K562 (cell line): Measurements from ENCODE around the gene ACTL9. TPM values are rescaled to one million over a fixed set of nuclear protein-coding genes. Genes with fewer than 3 reads are reported as not detected.

ENCODE experiments used
- ATAC-seq: fragments of 200-7000 bp; cut with Tn5 transposase; 3 replicates; pipeline ENCODE4 v1.9.1; 2020; ENCODE audit warnings: moderate library complexity
- BruUV-seq: library from RNA; stranded (reverse); fragments of 400-500 nt; replicated peaks from 2 replicates; lab custom pipeline; 2021; lab: Mats Ljungman, UMichigan
- CTCF ChIA-PET: fragments of 300-600 bp; formaldehyde crosslinking; extraction: SDS; loops from one replicate; lab custom pipeline; 2021; ENCODE audit warnings: low intra/inter-chr PET ratio; lab: Yijun Ruan, JAX
- POLR2A ChIA-PET: fragments of 300-600, 350-650 bp; sonication (Branson Sonifier 250); formaldehyde crosslinking; extraction: SDS; loops from one replicate; lab custom pipeline; 2021; ENCODE audit warnings: antibody characterized with exemption, inconsistent platforms; lab: Yijun Ruan, JAX
- DNase-seq, 4 experiments: peaks; one replicate each; pipeline versions ENCODE4 v3.0.0 to v3.0.0-alpha.2; 2011 to 2018; ENCODE audit warnings: low spot score in 3 of 4, mixed read lengths in 3 of 4; ENCODE audit errors: extremely low read depth in 1 of 4
- FAIRE-seq: peaks from 2 replicates; lab custom pipeline; 2011; peaks lifted over from hg19 to GRCh38; lab: Jason Lieb, UNC
- H2AFZ ChIP-seq: 2 replicates; pipeline ENCODE4 v1.6.0; 2011; ENCODE audit warnings: low read depth, low read length, control low read depth, inconsistent platforms
- H3K27ac ChIP-seq: fragments of 200-600 bp; 3 replicates; pipeline ENCODE4 v1.8.0; 2011; ENCODE audit warnings: low read depth, mild to moderate bottlenecking, control low read depth, inconsistent platforms, low read length, moderate library complexity, mixed read lengths; ENCODE audit errors: extremely low read depth
- H3K27me3 ChIP-seq, 2 experiments: fragments of 300-600 bp in 1 of 2; 2 replicates in 1 of 2; 3 replicates in 1 of 2; pipeline versions ENCODE4 v1.6.0 to v1.8.0; 2011; ENCODE audit warnings: inconsistent platforms in 2 of 2, low read length in 2 of 2, mild to moderate bottlenecking in 1 of 2, mixed read lengths in 1 of 2, moderate library complexity in 1 of 2; ENCODE audit not compliant: control insufficient read depth in 2 of 2, insufficient read depth in 2 of 2
- H3K36me3 ChIP-seq: fragments of 300-600 bp; 3 replicates; pipeline ENCODE4 v1.8.0; 2011; ENCODE audit warnings: mild to moderate bottlenecking, low read length, inconsistent platforms; ENCODE audit not compliant: control insufficient read depth, insufficient read depth
- H3K4me1 ChIP-seq, 2 experiments: fragments of 200-600 bp in 1 of 2; replicated peaks in 1 of 2; 2 replicates in 1 of 2; 3 replicates in 1 of 2; pipeline versions ENCODE4 v1.5.1 to v1.8.0; 2011; ENCODE audit warnings: inconsistent platforms in 2 of 2, low read length in 2 of 2, mild to moderate bottlenecking in 1 of 2, mixed read lengths in 1 of 2, moderate library complexity in 1 of 2; ENCODE audit not compliant: control insufficient read depth in 2 of 2, insufficient read depth in 2 of 2
- H3K4me2 ChIP-seq: 2 replicates; pipeline ENCODE4 v1.6.1; 2011; ENCODE audit warnings: low read length, control low read depth, inconsistent platforms, mixed read lengths; ENCODE audit not compliant: insufficient read depth
- H3K4me3 ChIP-seq: fragments of 200-600 bp; sonication (generic), shearing (Covaris generic); 2 replicates; pipeline ENCODE4 v1.5.1; 2016; ENCODE audit warnings: control low read depth, inconsistent platforms
- H3K79me2 ChIP-seq: fragments of 200-600 bp; 3 replicates; pipeline ENCODE4 v1.8.0; 2011; ENCODE audit warnings: low read length, inconsistent platforms; ENCODE audit not compliant: control insufficient read depth, insufficient read depth
- H3K9ac ChIP-seq, 2 experiments: 2 replicates each; pipeline versions ENCODE4 v1.6.0 to v1.6.1; 2011; ENCODE audit warnings: low read depth in 2 of 2, low read length in 2 of 2, control low read depth in 1 of 2, inconsistent platforms in 1 of 2, mild to moderate bottlenecking in 1 of 2, mixed read lengths in 1 of 2; ENCODE audit not compliant: insufficient read depth in 1 of 2
- H3K9me1 ChIP-seq: one replicate; pipeline ENCODE4 v1.6.0; 2011; ENCODE audit warnings: inconsistent platforms, mild to moderate bottlenecking, low read length, moderate library complexity; ENCODE audit not compliant: control insufficient read depth, insufficient read depth
- H3K9me3 ChIP-seq: replicated peaks from 2 replicates; pipeline ENCODE4 v1.5.1; 2011; ENCODE audit warnings: low read depth, low read length, inconsistent platforms; ENCODE audit not compliant: control insufficient read depth, insufficient read depth
- H4K20me1 ChIP-seq: replicated peaks from 2 replicates; pipeline ENCODE4 v1.6.1; 2011; ENCODE audit warnings: low read length, inconsistent platforms, mixed read lengths; ENCODE audit not compliant: control insufficient read depth, insufficient read depth
- GTF3C2 ChIP-seq: IDR thresholded peaks from 3 replicates; pipeline ENCODE4 v1.6.1; 2011; ENCODE audit warnings: borderline replicate concordance, mild to moderate bottlenecking, moderate library complexity; ENCODE audit not compliant: insufficient read length; ENCODE audit errors: extremely low read depth
- MAZ ChIP-seq, 2 experiments: fragments of 450-650 bp in 1 of 2; sonication (generic) in 1 of 2; formaldehyde crosslinking; IDR thresholded peaks in 1 of 2; conservative IDR thresholded peaks in 1 of 2; 2 replicates each; pipeline versions ENCODE4 v1.4.0 to v1.5.0; 2020; ENCODE audit warnings: mild to moderate bottlenecking in 1 of 2, missing genetic modification reagents in 1 of 2
- MCM5 ChIP-seq: fragments of 450-650 bp; IDR thresholded peaks from 2 replicates; pipeline ENCODE4 v1.6.1; 2016; ENCODE audit warnings: low read depth
- MECOM ChIP-seq: fragments of 250-450 bp; sonication (Bioruptor Pico); IDR thresholded peaks from 2 replicates; pipeline ENCODE4 v1.8.0; 2022; ENCODE audit warnings: inconsistent platforms
- MTA3 ChIP-seq: fragments of 450-650 bp; formaldehyde crosslinking; IDR thresholded peaks from 2 replicates; pipeline ENCODE4 v1.6.1; 2017; ENCODE audit warnings: mild to moderate bottlenecking, borderline replicate concordance
- SREBF1 ChIP-seq: fragments of 150-350 bp; IDR thresholded peaks from 2 replicates; pipeline ENCODE4 v1.6.1; 2014; ENCODE audit warnings: antibody characterized with exemption, low read depth, low read length, borderline replicate concordance
- TEAD4 ChIP-seq, 2 experiments: sonication (generic) in 1 of 2; formaldehyde crosslinking in 1 of 2; IDR thresholded peaks; 2 replicates each; pipeline versions ENCODE4 v1.6.1 to v1.8.0; 2012 to 2022; ENCODE audit warnings: borderline replicate concordance in 1 of 2, inconsistent platforms in 1 of 2, low read length in 1 of 2, mild to moderate bottlenecking in 1 of 2, missing genetic modification reagents in 1 of 2
- UBTF ChIP-seq, 2 experiments: IDR thresholded peaks; 2 replicates each; pipeline ENCODE4 v1.6.1; 2012; ENCODE audit warnings: improper control_type of control experiment in 2 of 2, low read depth in 2 of 2, low read length in 2 of 2, borderline replicate concordance in 1 of 2
- XRCC3 ChIP-seq: fragments of 450-650 bp; IDR thresholded peaks from 2 replicates; pipeline ENCODE4 v1.6.1; 2017; ENCODE audit warnings: mild to moderate bottlenecking, moderate library complexity
- ZFPM2 ChIP-seq: fragments of 250-450 bp; sonication (Bioruptor Pico); IDR thresholded peaks from 2 replicates; pipeline ENCODE4 v1.5.1; 2022; ENCODE audit warnings: mild to moderate bottlenecking
- ZNF512 ChIP-seq: IDR thresholded peaks from 2 replicates; pipeline ENCODE4 v1.6.1; 2016; ENCODE audit warnings: missing genetic modification characterization, missing compliant biosample characterization
- WGBS: fragments of 100-300 bp; shearing (Covaris generic); methylation state at CpG from one replicate; pipeline ENCODE4 v1.1.6; 2016; ENCODE audit warnings: low coverage, mixed read lengths; ENCODE audit not compliant: insufficient coverage; ENCODE audit errors: missing lambda C conversion rate; 5-methylcytosine and 5-hydroxymethylcytosine counted together
- in situ Hi-C: fragments of 300-500 bp; cut with MboI; formaldehyde crosslinking; loops from 4 replicates; pipeline ENCODE4 v1.15.0; 2018; ENCODE audit warnings: inconsistent platforms, mixed read lengths
- intact Hi-C: fragments of 100-400 bp; cut with micrococcal nuclease; formaldehyde crosslinking; loops from 2 replicates; pipeline ENCODE4 v1.14.2; 2022
- polyA plus RNA-seq, 8 experiments: library from polyadenylated mRNA; depleted of rRNA in 4 of 8; stranded (reverse) in 5 of 8; unstranded in 3 of 8; fragments of >200 nt; fragmentation: Nextera tagmentation in 2 of 8; fragmentation: Illumina TruSeq in 1 of 8; extraction: Ambion mirVana in 2 of 8; extraction: Trizol in 1 of 8; gene quantifications; 2 replicates each; pipeline versions ENCODE4 v1.2.1 to v1.2.3, GENCODE V29; 2011 to 2014; ENCODE audit warnings: inconsistent platforms in 1 of 8, missing spikeins in 1 of 8
- total RNA-seq, 7 experiments: library from RNA; depleted of rRNA in 6 of 7; stranded (reverse); fragments of >200 nt in 6 of 7; fragmentation: Illumina TruSeq in 2 of 7; extraction: Trizol in 2 of 7; gene quantifications; 2 replicates each; pipeline versions ENCODE4 v1.2.1 to v1.2.3, GENCODE V29; 2011 to 2021; ENCODE audit warnings: low replicate concordance in 1 of 7

Gene ACTL9
- total and polyA plus RNA-seq, 9 of the 15 experiments (the other 6 are each of a cell fraction or from before 2014, with no cell fraction given): not detected

- Histone ChIP-seq H3K4me3 (no peak overlapping the region), H3K9ac (no peak overlapping the region), H3K36me3 (no peaks in the 10 kb centered on the region), H3K27ac (no peak overlapping the region), H3K4me1 (peaks cover 0 to 9% of the 10 kb centered on the region in 2 experiments; a peak in 2 of 5 replicates), H3K9me3 (no peaks in the 10 kb centered on the region), H3K27me3 (peaks cover 0 to 5% of the 10 kb centered on the region in 2 experiments; a peak in 1 of 5 replicates), H2AFZ (no peak overlapping the region), H3K79me2 (no peaks in the 10 kb centered on the region), H3K4me2 (no peak overlapping the region), H4K20me1 (0 out of 2 replicates have a peak, but pooled peaks cover 3% of the 10 kb centered on the region), H3K9me1 (no peaks in the 10 kb centered on the region)
- POLR2A ChIA-PET: no interaction called here
- WGBS: 11% methylated on average over 6 of the region's 6 CpGs
- no peak for ATAC-seq
- no peak for DNase-seq
- BruUV-seq: no TSS peak
- TF ChIP-seq MCM5 (no peak), MAZ (CRISPR knock-in tag; conservative IDR thresholded peaks at IDR 0.05 in 1 of 2, IDR thresholded peaks at IDR 0.05 in 1 of 2) (no peak), SREBF1 (no peak), TEAD4 (IDR thresholded peaks at IDR 0.05; ENCODE audit: low read length) (no peak), TEAD4 (CRISPR knock-in tag; IDR thresholded peaks at IDR 0.05; ENCODE audit: borderline replicate concordance) (no peak), GTF3C2 (no peak), MTA3 (no peak), ZFPM2 (CRISPR knock-in tag) (no peak), ZNF512 (tag) (no peak), MECOM (CRISPR knock-in tag) (no peak), XRCC3 (no peak), UBTF (IDR thresholded peaks at IDR 0.05; ENCODE audit: borderline replicate concordance in 1 of 2, low read depth in 2 of 2, low read length in 2 of 2) (no peak)
- CTCF ChIA-PET: no interaction called here
- in situ Hi-C loops (no loop called here), intact Hi-C loops (no loop called here)
- FAIRE-seq: no peak
Measured at GRCh38 chr19:8673276-8673891, 25.2 kb downstream of the ACTL9 start.
